ENCODE data around the gene MAP1LC3A. TPM values are rescaled to one million over a fixed set of nuclear protein-coding genes. Genes with fewer than 3 reads are reported as not detected.

The MAP1LC3A gene
- total RNA-seq, 6 experiments from 2014 or later, result 14.4 to 39.6 (median 26.3) TPM

- intact Hi-C loops (cut with DNase I), result no loop called here
- Histone ChIP-seq H3K36me3 (peaks cover 0 to 7% (median 0%) of the 10 kb centered on the region in 4 donors), H3K4me3 (no peak overlapping the region), H3K9me3 (no peaks in the 10 kb centered on the region), H3K27ac (peak overlapping the region in 1 of 3 donors; percentile 10), H3K27me3 (no peaks in the 10 kb centered on the region), H3K4me1 (no peaks in the 10 kb centered on the region)
- ATAC-seq (no peak), DNase-seq (no peak)
- WGBS (ENCODE audit: insufficient coverage, low coverage, low lambda C conversion rate, missing lambda C conversion rate), result 90% methylated on average over 4 of the region's 4 CpGs
- TF ChIP-seq CTCF (IDR thresholded peaks at IDR 0.05), result no peak
- TF ChIP-seq POLR2A (IDR thresholded peaks at IDR 0.05), result no peak
These were observed 23.7 kb downstream of the MAP1LC3A start for GRCh38 chr20:34582221-34582620.

DNA sequence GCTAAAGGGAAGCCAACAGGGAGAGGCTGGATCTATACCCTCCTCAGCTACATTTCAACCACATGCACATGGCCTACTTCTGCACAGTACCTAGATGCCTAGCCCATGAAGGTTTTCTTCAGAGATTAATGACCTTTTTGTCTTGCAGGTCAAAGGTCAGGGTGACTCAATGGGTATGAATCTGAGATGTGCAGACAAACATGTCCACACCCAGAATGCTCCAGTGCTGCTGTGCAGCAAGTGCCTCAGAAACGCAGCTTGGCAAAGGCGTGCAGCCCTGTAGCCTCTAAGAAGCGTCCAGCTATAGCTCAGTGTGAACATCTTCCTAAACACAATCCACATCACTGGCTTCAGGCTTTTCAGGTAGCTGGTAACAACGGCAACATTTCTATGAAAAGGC lies 24.4 kb downstream of the MAP1LC3A start:
- H3K27me3 ChIP-seq, result no peaks in the 10 kb centered on the region
- DNase-seq, result no peak
- TF ChIP-seq CTCF (IDR thresholded peaks at IDR 0.05) (no peak), POLR2A (IDR thresholded peaks at IDR 0.05) (no peak)
- no peak for ATAC-seq
- no peaks in the 10 kb centered on the region for H3K4me1 ChIP-seq
- WGBS (ENCODE audit: insufficient coverage, low coverage, low lambda C conversion rate, missing lambda C conversion rate), result no CpG with 5 or more reads among the region's 4 CpGs
- H3K4me3 ChIP-seq, result no peak overlapping the region
- intact Hi-C loops (cut with DNase I), result no loop called here
- no peaks in the 10 kb centered on the region for H3K9me3 ChIP-seq
- no peak overlapping the region for H3K27ac ChIP-seq
- peaks cover 0 to 7% (median 0%) of the 10 kb centered on the region in 4 donors for H3K36me3 ChIP-seq

DNA sequence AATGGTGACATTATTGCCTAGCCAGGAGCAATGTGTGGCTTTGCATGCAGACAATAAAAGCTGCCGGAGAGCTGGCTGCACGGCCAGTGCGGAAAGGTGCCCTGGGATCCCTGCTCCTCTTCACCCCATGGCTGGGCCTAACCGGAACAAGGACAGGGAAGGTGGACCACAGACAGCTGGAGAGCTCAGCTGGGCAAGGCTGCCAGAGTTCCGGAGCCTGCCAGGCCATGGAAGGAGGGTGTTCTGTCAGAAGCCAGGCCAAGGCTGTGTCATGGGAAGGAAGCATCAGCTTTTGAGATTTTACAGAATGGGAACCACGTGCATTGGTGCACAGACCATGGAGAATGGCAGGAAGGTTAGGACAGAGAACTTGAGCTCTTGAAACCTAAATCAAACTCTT lies 25.0 kb downstream of the MAP1LC3A start:
- DNase-seq, result no peak
- intact Hi-C loops (cut with DNase I), result no loop called here

GRCh38 chr20:34585019-34585418 lies 26.5 kb downstream of the MAP1LC3A start:
- H3K4me1 ChIP-seq, result no peaks in the 10 kb centered on the region
- no peak for DNase-seq
- 100% methylated on average over 2 of the region's 5 CpGs for WGBS (ENCODE audit: insufficient coverage, low coverage, low lambda C conversion rate, missing lambda C conversion rate)
- no peak for TF ChIP-seq CTCF (IDR thresholded peaks at IDR 0.05)
- no peak for TF ChIP-seq POLR2A (IDR thresholded peaks at IDR 0.05)
- H3K27me3 ChIP-seq, result no peaks in the 10 kb centered on the region
- no peak overlapping the region for H3K27ac ChIP-seq
- H3K9me3 ChIP-seq, result no peaks in the 10 kb centered on the region
- intact Hi-C loops (cut with DNase I), result no loop called here
- H3K36me3 ChIP-seq, result peaks cover 0 to 7% (median 0%) of the 10 kb centered on the region in 4 donors
- no peak overlapping the region for H3K4me3 ChIP-seq
- ATAC-seq, result no peak

More for the DNA sequence above, 25.0 kb downstream of the MAP1LC3A start:
- Histone ChIP-seq H3K4me1 (no peaks in the 10 kb centered on the region), H3K27ac (no peak overlapping the region), H3K9me3 (no peaks in the 10 kb centered on the region), H3K36me3 (peaks cover 0 to 7% (median 0%) of the 10 kb centered on the region in 4 donors), H3K27me3 (no peaks in the 10 kb centered on the region), H3K4me3 (no peak overlapping the region)
- TF ChIP-seq CTCF (IDR thresholded peaks at IDR 0.05), result no peak
- no peak for TF ChIP-seq POLR2A (IDR thresholded peaks at IDR 0.05)
- no peak for ATAC-seq
- no CpG with 5 or more reads among the region's 6 CpGs for WGBS (ENCODE audit: insufficient coverage, low coverage, low lambda C conversion rate, missing lambda C conversion rate)
